ENCODE results near the gene HCFC2.

- TF ChIP-seq, protein P1, sequence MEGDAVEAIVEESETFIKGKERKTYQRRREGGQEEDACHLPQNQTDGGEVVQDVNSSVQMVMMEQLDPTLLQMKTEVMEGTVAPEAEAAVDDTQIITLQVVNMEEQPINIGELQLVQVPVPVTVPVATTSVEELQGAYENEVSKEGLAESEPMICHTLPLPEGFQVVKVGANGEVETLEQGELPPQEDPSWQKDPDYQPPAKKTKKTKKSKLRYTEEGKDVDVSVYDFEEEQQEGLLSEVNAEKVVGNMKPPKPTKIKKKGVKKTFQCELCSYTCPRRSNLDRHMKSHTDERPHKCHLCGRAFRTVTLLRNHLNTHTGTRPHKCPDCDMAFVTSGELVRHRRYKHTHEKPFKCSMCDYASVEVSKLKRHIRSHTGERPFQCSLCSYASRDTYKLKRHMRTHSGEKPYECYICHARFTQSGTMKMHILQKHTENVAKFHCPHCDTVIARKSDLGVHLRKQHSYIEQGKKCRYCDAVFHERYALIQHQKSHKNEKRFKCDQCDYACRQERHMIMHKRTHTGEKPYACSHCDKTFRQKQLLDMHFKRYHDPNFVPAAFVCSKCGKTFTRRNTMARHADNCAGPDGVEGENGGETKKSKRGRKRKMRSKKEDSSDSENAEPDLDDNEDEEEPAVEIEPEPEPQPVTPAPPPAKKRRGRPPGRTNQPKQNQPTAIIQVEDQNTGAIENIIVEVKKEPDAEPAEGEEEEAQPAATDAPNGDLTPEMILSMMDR (IDR thresholded peaks at IDR 0.05; ENCODE audit: low read length): no peak
- no peak for TF ChIP-seq EZH2 (IDR thresholded peaks at IDR 0.05; ENCODE audit: borderline replicate concordance, low read length)
Observed at GRCh38 chr12:104044158-104044557, 20.2 kb upstream of the HCFC2 start.
